ENCODE data around the gene FAP.

FAP gene

GRCh38 chr2:162217598-162217997 lies 25.6 kb downstream of the FAP start:
- H3K4me3 ChIP-seq (replicated peaks in 1 of 2; ENCODE audit: low read depth in 2 of 2, low read length in 2 of 2) = no peak overlapping the region
- no peak for TF ChIP-seq CTCF (IDR thresholded peaks at IDR 0.05; ENCODE audit: low read depth, low read length)
- DNase-seq (ENCODE audit: low read depth in 2 of 2) = no peak

- no peak for TF ChIP-seq CTCF (IDR thresholded peaks at IDR 0.05; ENCODE audit: low read depth, low read length)
- no peak overlapping the region for H3K4me3 ChIP-seq (replicated peaks in 1 of 2; ENCODE audit: low read depth in 2 of 2, low read length in 2 of 2)
- no peak for DNase-seq (ENCODE audit: low read depth in 2 of 2)
Observed at GRCh38 chr2:162215162-162215561, 28.1 kb downstream of the FAP start.

DNA sequence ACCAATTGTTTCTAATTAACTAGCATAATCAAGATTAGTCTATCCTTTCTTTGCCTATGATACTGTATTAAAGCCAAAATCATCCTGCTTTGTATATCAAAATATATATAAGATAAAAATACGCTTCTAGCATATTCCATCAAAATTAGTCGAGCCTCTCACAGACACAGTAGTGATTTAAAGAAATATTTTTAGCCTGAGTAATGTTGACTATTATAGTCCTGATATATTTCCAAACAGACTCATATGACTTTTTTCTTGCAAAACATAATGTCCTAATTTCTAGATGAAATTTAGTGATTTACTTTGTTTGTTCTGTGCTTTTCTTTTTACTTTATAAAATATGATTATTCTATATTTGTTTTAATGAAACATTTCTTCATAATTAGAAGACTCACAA lies 30.9 kb downstream of the FAP start:
- no peak overlapping the region for H3K4me3 ChIP-seq (replicated peaks in 1 of 2; ENCODE audit: low read depth in 2 of 2, low read length in 2 of 2)
- peak; percentile 31 to 61 for DNase-seq (ENCODE audit: low read depth in 2 of 2)
- TF ChIP-seq CTCF (IDR thresholded peaks at IDR 0.05; ENCODE audit: low read depth, low read length) = no peak

GRCh38 chr2:162211732-162212131 lies 31.5 kb downstream of the FAP start:
- peak in 1 of 2 donors; percentile 6 for DNase-seq (ENCODE audit: low read depth in 2 of 2)

DNA sequence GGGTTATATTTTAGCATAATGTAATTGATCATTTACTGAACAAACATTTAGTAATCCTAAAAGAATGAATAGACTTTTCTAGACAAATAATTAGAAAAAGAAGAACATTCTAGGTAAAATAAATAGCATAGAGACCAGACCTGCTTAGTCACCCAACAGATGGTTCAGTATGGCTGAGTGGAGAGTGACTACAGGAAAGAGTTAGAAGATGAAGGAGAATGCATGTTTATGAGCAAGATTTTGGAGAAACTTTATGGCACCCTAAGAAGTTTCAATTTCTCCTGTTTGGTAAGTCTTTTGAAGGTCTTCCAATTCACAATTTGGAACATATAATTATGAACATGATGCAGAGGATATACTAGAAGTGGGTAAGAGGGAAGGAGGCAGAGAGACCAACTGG lies 32.9 kb downstream of the FAP start:
- no peak overlapping the region for H3K4me3 ChIP-seq (replicated peaks in 1 of 2; ENCODE audit: low read depth in 2 of 2, low read length in 2 of 2)
- TF ChIP-seq CTCF (IDR thresholded peaks at IDR 0.05; ENCODE audit: low read depth, low read length) = no peak
- DNase-seq (ENCODE audit: low read depth in 2 of 2) = peak in 1 of 2 donors; percentile 50

More at GRCh38 chr2:162211732-162212131, 31.5 kb downstream of the FAP start:
- H3K4me3 ChIP-seq (replicated peaks in 1 of 2; ENCODE audit: low read depth in 2 of 2, low read length in 2 of 2) = no peak overlapping the region
- no peak for TF ChIP-seq CTCF (IDR thresholded peaks at IDR 0.05; ENCODE audit: low read depth, low read length)

- no peak overlapping the region for H3K4me3 ChIP-seq (replicated peaks in 1 of 2; ENCODE audit: low read depth in 2 of 2, low read length in 2 of 2)
- TF ChIP-seq CTCF (IDR thresholded peaks at IDR 0.05; ENCODE audit: low read depth, low read length) = no peak
Observed at GRCh38 chr2:162202203-162202602, 41.0 kb downstream of the FAP start.

DNA sequence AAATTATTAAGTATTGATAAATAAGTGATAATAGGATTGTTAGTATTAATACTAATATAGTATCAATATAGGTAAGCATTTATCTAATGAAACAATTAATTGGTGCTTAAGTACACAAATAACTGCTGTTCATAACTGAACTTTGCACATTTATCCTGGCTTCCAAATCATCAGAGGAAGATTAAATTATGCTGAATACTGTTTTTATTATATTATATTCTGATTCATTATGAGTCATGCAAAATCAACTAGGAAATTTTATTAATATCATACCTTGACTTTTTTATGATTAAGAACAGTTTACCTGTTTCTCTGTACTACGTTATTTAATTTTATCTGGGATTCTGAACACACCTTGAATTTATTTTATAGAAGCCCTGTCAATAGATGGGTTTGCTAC lies 42.6 kb downstream of the FAP start:
- DNase-seq (ENCODE audit: low read depth in 2 of 2) = no peak
- H3K4me3 ChIP-seq (replicated peaks in 1 of 2; ENCODE audit: low read depth in 2 of 2, low read length in 2 of 2) = no peak overlapping the region
- no peak for TF ChIP-seq CTCF (IDR thresholded peaks at IDR 0.05; ENCODE audit: low read depth, low read length)

More at GRCh38 chr2:162202203-162202602, 41.0 kb downstream of the FAP start:
- no peak for DNase-seq (ENCODE audit: low read depth in 2 of 2)
